GM12878 (cell line): ENCODE measurements around the gene STARD3. TPM values are rescaled to one million over a fixed set of nuclear protein-coding genes. Genes with fewer than 3 reads are reported as not detected.

Experiments used
- ATAC-seq: fragments of 200-7000 bp; cut with Tn5 transposase; 3 replicates; pipeline ENCODE4 v1.9.1; 2020; ENCODE audit warnings: mild to moderate bottlenecking, moderate library complexity
- BruUV-seq: library from RNA; stranded (reverse); fragments of 400-500 nt; replicated peaks from 2 replicates; lab custom pipeline; 2021; lab: Mats Ljungman, UMichigan
- CTCF ChIA-PET: fragments of 300-600 bp; sonication (Branson Sonifier 250); formaldehyde crosslinking; extraction: SDS; loops from one replicate; lab custom pipeline; 2021; ENCODE audit warnings: inconsistent platforms; lab: Yijun Ruan, JAX
- POLR2A ChIA-PET: fragments of 350-600 bp; formaldehyde crosslinking; extraction: SDS; loops from one replicate; lab custom pipeline; 2021; ENCODE audit warnings: inconsistent platforms; lab: Charles Lee
- RAD21 ChIA-PET: fragments of 300-600 bp; sonication (Branson Sonifier 250); formaldehyde crosslinking; loops from one replicate; lab custom pipeline; 2023; ENCODE audit warnings: antibody characterized with exemption; ENCODE audit not compliant: unreplicated experiment; lab: Charles Lee
- SMC1A ChIA-PET: fragments of 300-600 bp; sonication (Branson Sonifier 250); formaldehyde crosslinking; loops from one replicate; lab custom pipeline; 2023; ENCODE audit not compliant: unreplicated experiment, uncharacterized antibody; lab: Charles Lee
- DNase-seq: peaks from one replicate; pipeline ENCODE4 v3.0.0-alpha.2; 2011; ENCODE audit warnings: low read depth, low spot score
- FAIRE-seq: peaks from 3 replicates; lab custom pipeline; 2011; peaks lifted over from hg19 to GRCh38; lab: Jason Lieb, UNC
- H2AFZ ChIP-seq: 2 replicates; pipeline ENCODE4 v1.6.0; 2011; ENCODE audit warnings: low read depth, low read length, control low read depth; ENCODE audit not compliant: control insufficient read depth
- H3K27ac ChIP-seq: 2 replicates; pipeline ENCODE4 v1.5.1; 2011; ENCODE audit warnings: control low read depth; ENCODE audit not compliant: control insufficient read depth, insufficient read depth
- H3K27me3 ChIP-seq, 2 experiments: replicated peaks in 1 of 2; 2 replicates each; pipeline versions ENCODE4 v1.6.0 to v1.6.1; 2011; ENCODE audit warnings: low read length in 1 of 2; ENCODE audit not compliant: control insufficient read depth in 2 of 2, insufficient read depth in 2 of 2
- H3K36me3 ChIP-seq, 2 experiments: 2 replicates each; pipeline ENCODE4 v1.5.1; 2011; ENCODE audit warnings: low read length in 1 of 2; ENCODE audit not compliant: control insufficient read depth in 2 of 2, insufficient read depth in 2 of 2
- H3K4me1 ChIP-seq: 2 replicates; pipeline ENCODE4 v1.6.1; 2011; ENCODE audit warnings: mild to moderate bottlenecking, low read length, moderate library complexity, mixed read lengths; ENCODE audit not compliant: control insufficient read depth, insufficient read depth
- H3K4me2 ChIP-seq: 2 replicates; pipeline ENCODE4 v1.6.0; 2011; ENCODE audit warnings: control low read depth; ENCODE audit not compliant: control insufficient read depth, insufficient read depth
- H3K4me3 ChIP-seq: fragments of 200-600 bp; sonication (generic); 2 replicates; pipeline ENCODE4 v1.5.1; 2016
- H3K79me2 ChIP-seq: 2 replicates; pipeline ENCODE4 v1.6.0; 2011; ENCODE audit warnings: low read length; ENCODE audit not compliant: control insufficient read depth, insufficient read depth
- H3K9ac ChIP-seq: 2 replicates; pipeline ENCODE4 v1.8.0; 2011; ENCODE audit warnings: low read length, control low read depth, mixed read lengths; ENCODE audit not compliant: control insufficient read depth, insufficient read depth
- H3K9me3 ChIP-seq: replicated peaks from 3 replicates; pipeline ENCODE4 v1.5.1; 2011; ENCODE audit warnings: mild to moderate bottlenecking, low read length; ENCODE audit not compliant: control insufficient read depth, insufficient read depth
- H4K20me1 ChIP-seq: 2 replicates; pipeline ENCODE4 v1.6.0; 2011; ENCODE audit not compliant: control insufficient read depth, insufficient read depth
- CHD4 ChIP-seq: fragments of 200-600 bp; sonication (generic); IDR thresholded peaks from 2 replicates; pipeline ENCODE4 v1.6.1; 2016; ENCODE audit warnings: mild to moderate bottlenecking
- EP300 ChIP-seq, 2 experiments: fragments of 150-350 bp in 1 of 2; IDR thresholded peaks; 2 replicates each; pipeline ENCODE4 v1.6.1; 2011 to 2012; ENCODE audit warnings: low read depth in 2 of 2, low read length in 2 of 2, borderline replicate concordance in 1 of 2, improper control_type of control experiment in 1 of 2, inconsistent platforms in 1 of 2; ENCODE audit not compliant: control insufficient read depth in 1 of 2
- HDAC2 ChIP-seq: fragments of 200-600 bp; sonication (generic); IDR thresholded peaks from 2 replicates; pipeline ENCODE4 v1.6.1; 2017
- POLR2AphosphoS2 ChIP-seq: IDR thresholded peaks from 2 replicates; pipeline ENCODE4 v1.6.1; 2011; ENCODE audit warnings: low read depth, mild to moderate bottlenecking, low read length, improper control_type of control experiment, moderate library complexity
- POU2F2 ChIP-seq: IDR thresholded peaks from 3 replicates; pipeline ENCODE4 v1.6.1; 2011; ENCODE audit warnings: low read depth, mild to moderate bottlenecking, low read length, borderline replicate concordance
- RB1 ChIP-seq: fragments of 450-650 bp; formaldehyde crosslinking; IDR thresholded peaks from 2 replicates; pipeline ENCODE4 v1.6.1; 2017; ENCODE audit warnings: mild to moderate bottlenecking, borderline replicate concordance
- SMARCA5 ChIP-seq: fragments of 450-650 bp; IDR thresholded peaks from 2 replicates; pipeline ENCODE4 v1.6.1; 2017; ENCODE audit warnings: mild to moderate bottlenecking
- YY1 ChIP-seq: IDR thresholded peaks from 2 replicates; pipeline ENCODE4 v1.6.1; 2011; ENCODE audit warnings: low read depth, mild to moderate bottlenecking, low read length
- ZNF622 ChIP-seq: fragments of 450-650 bp; IDR thresholded peaks from 2 replicates; pipeline ENCODE4 v1.6.1; 2017; ENCODE audit warnings: mild to moderate bottlenecking, inconsistent platforms
- WGBS: methylation state at CpG from one replicate; pipeline ENCODE4 v1.1.6; 2016; ENCODE audit warnings: low lambda C conversion rate; ENCODE audit not compliant: insufficient replicate concordance, insufficient coverage; ENCODE audit errors: missing lambda C conversion rate; 5-methylcytosine and 5-hydroxymethylcytosine counted together
- in situ Hi-C: fragments of 300-500 bp; cut with MboI; formaldehyde crosslinking; loops from 9 replicates; pipeline ENCODE4 v1.14.3; 2018; ENCODE audit warnings: mixed read lengths
- intact Hi-C: fragments of 100-400 bp; cut with micrococcal nuclease; formaldehyde crosslinking; loops from one replicate; pipeline ENCODE4 v1.14.2; 2022; ENCODE audit not compliant: unreplicated experiment
- polyA plus RNA-seq, 11 experiments: library from polyadenylated mRNA; depleted of rRNA in 4 of 11; unstranded in 6 of 11; stranded (reverse) in 5 of 11; fragments of >200 nt; fragmentation: Nextera tagmentation in 4 of 11; fragmentation: Illumina TruSeq in 1 of 11; extraction: Ambion mirVana in 4 of 11; extraction: Trizol in 1 of 11; gene quantifications; 1 replicate in 1 of 11; 2 replicates in 10 of 11; pipeline versions ENCODE4 v1.2.1 to v1.2.3, GENCODE V29; 2011 to 2016; ENCODE audit warnings: inconsistent platforms in 2 of 11, missing spikeins in 2 of 11, low read depth in 1 of 11
- total RNA-seq, 4 experiments: library from RNA; depleted of rRNA in 3 of 4; stranded (reverse); fragments of >200 nt in 3 of 4; fragmentation: Illumina TruSeq in 1 of 4; extraction: Trizol in 1 of 4; gene quantifications; 2 replicates each; pipeline versions ENCODE4 v1.2.1 to v1.2.3, GENCODE V29; 2013 to 2021
- TF ChIP-seq, protein P1 (sequence below): IDR thresholded peaks from 2 replicates; pipeline ENCODE4 v1.6.1; 2011; ENCODE audit warnings: mild to moderate bottlenecking, low read depth, low read length, moderate library complexity; ENCODE audit not compliant: insufficient replicate concordance
- TF ChIP-seq, protein P2 (sequence below): IDR thresholded peaks from 2 replicates; pipeline ENCODE4 v1.6.1; 2012; ENCODE audit warnings: low read depth, low read length, improper control_type of control experiment
- TF ChIP-seq, protein P3 (sequence below): IDR thresholded peaks from 2 replicates; pipeline ENCODE4 v1.6.1; 2012; ENCODE audit warnings: low read depth, low read length, improper control_type of control experiment
- TF ChIP-seq, protein P4 (sequence below): fragments of 450-650 bp; formaldehyde crosslinking; IDR thresholded peaks from 2 replicates; pipeline ENCODE4 v1.4.0; 2022; ENCODE audit warnings: mild to moderate bottlenecking, moderate library complexity
- TF ChIP-seq, protein P5 (sequence below): IDR thresholded peaks from 2 replicates; pipeline ENCODE4 v1.6.1; 2012; ENCODE audit warnings: low read length, inconsistent platforms
- TF ChIP-seq, protein P6 (sequence below): fragments of 450-650 bp; IDR thresholded peaks from 2 replicates; pipeline ENCODE4 v1.6.1; 2016; ENCODE audit warnings: mild to moderate bottlenecking

STARD3 gene
- total and polyA plus RNA-seq, 10 of the 15 experiments (the other 5 are each of a cell fraction or from before 2014, with no cell fraction given), result 0.08 to 62.7 (median 27.5) TPM

DNA sequence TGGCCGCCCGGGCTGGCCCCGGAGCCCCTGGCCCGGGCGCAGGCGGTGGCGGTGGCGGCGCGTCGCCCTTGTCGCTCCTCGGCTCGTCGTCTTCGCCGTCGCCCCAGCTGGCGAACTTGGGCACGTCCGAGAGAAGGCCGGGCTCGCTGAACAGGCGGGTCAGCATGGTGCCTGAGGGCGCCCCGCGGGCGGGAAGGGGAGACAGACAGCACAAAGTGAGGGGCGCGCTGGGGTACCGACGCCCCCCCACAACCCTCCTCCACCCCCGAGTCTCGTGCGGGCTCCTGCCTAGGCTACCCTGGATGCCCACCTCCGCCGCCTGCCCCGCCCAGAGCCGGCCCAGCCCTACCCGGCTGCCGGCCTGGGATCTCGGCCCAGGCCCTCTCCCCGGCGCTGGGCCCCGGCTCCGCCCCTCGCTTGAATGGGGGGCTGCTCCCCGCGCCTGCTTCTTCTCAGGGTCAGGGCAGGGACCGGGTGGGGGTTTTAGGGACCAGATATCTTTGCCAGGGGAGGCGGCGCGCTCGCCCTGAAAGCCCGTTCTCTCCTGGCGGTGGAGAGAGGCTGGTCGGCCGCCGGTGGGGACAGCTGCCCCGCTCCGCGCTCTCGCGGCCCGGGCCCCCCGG, 30.4 kb upstream of the STARD3 start:
- H4K20me1 ChIP-seq, result no peaks in the 10 kb centered on the region
- DNase-seq (no peak), FAIRE-seq (no peak), ATAC-seq (no peak)
- ChIA-PET SMC1A (no interaction called here), POLR2A (no interaction called here), RAD21 (no interaction called here), CTCF (no interaction called here)
- TF ChIP-seq, protein P1, sequence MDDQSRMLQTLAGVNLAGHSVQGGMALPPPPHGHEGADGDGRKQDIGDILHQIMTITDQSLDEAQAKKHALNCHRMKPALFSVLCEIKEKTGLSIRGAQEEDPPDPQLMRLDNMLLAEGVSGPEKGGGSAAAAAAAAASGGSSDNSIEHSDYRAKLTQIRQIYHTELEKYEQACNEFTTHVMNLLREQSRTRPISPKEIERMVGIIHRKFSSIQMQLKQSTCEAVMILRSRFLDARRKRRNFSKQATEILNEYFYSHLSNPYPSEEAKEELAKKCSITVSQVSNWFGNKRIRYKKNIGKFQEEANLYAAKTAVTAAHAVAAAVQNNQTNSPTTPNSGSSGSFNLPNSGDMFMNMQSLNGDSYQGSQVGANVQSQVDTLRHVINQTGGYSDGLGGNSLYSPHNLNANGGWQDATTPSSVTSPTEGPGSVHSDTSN, result no peak
- TF ChIP-seq, protein P2, sequence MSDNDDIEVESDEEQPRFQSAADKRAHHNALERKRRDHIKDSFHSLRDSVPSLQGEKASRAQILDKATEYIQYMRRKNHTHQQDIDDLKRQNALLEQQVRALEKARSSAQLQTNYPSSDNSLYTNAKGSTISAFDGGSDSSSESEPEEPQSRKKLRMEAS, result no peak
- TF ChIP-seq, protein P3, sequence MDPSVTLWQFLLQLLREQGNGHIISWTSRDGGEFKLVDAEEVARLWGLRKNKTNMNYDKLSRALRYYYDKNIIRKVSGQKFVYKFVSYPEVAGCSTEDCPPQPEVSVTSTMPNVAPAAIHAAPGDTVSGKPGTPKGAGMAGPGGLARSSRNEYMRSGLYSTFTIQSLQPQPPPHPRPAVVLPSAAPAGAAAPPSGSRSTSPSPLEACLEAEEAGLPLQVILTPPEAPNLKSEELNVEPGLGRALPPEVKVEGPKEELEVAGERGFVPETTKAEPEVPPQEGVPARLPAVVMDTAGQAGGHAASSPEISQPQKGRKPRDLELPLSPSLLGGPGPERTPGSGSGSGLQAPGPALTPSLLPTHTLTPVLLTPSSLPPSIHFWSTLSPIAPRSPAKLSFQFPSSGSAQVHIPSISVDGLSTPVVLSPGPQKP, result no peak
- TF ChIP-seq SMARCA5 (no peak), RB1 (no peak), POU2F2 (no peak), ZNF622 (no peak), YY1 (no peak), CHD4 (no peak), HDAC2 (no peak), EP300 (IDR thresholded peaks at IDR 0.05; ENCODE audit: borderline replicate concordance in 1 of 2, control insufficient read depth in 1 of 2, low read depth in 2 of 2, low read length in 2 of 2) (no peak), POLR2AphosphoS2 (no peak)
- TF ChIP-seq, protein P4, sequence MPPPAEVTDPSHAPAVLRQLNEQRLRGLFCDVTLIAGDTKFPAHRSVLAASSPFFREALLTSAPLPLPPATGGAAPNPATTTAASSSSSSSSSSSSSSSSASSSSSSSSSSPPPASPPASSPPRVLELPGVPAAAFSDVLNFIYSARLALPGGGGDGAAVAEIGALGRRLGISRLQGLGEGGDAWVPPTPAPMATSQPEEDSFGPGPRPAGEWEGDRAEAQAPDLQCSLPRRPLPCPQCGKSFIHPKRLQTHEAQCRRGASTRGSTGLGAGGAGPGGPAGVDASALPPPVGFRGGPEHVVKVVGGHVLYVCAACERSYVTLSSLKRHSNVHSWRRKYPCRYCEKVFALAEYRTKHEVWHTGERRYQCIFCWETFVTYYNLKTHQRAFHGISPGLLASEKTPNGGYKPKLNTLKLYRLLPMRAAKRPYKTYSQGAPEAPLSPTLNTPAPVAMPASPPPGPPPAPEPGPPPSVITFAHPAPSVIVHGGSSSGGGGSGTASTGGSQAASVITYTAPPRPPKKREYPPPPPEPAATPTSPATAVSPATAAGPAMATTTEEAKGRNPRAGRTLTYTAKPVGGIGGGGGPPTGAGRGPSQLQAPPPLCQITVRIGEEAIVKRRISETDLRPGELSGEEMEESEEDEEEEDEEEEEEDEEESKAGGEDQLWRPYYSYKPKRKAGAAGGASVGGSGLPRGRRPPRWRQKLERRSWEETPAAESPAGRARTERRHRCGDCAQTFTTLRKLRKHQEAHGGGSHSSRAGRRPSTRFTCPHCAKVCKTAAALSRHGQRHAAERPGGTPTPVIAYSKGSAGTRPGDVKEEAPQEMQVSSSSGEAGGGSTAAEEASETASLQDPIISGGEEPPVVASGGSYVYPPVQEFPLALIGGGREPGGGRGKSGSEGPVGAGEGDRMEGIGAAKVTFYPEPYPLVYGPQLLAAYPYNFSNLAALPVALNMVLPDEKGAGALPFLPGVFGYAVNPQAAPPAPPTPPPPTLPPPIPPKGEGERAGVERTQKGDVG (CRISPR knock-in tag), result no peak
- TF ChIP-seq, protein P5, sequence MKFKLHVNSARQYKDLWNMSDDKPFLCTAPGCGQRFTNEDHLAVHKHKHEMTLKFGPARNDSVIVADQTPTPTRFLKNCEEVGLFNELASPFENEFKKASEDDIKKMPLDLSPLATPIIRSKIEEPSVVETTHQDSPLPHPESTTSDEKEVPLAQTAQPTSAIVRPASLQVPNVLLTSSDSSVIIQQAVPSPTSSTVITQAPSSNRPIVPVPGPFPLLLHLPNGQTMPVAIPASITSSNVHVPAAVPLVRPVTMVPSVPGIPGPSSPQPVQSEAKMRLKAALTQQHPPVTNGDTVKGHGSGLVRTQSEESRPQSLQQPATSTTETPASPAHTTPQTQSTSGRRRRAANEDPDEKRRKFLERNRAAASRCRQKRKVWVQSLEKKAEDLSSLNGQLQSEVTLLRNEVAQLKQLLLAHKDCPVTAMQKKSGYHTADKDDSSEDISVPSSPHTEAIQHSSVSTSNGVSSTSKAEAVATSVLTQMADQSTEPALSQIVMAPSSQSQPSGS, result no peak
- TF ChIP-seq, protein P6, sequence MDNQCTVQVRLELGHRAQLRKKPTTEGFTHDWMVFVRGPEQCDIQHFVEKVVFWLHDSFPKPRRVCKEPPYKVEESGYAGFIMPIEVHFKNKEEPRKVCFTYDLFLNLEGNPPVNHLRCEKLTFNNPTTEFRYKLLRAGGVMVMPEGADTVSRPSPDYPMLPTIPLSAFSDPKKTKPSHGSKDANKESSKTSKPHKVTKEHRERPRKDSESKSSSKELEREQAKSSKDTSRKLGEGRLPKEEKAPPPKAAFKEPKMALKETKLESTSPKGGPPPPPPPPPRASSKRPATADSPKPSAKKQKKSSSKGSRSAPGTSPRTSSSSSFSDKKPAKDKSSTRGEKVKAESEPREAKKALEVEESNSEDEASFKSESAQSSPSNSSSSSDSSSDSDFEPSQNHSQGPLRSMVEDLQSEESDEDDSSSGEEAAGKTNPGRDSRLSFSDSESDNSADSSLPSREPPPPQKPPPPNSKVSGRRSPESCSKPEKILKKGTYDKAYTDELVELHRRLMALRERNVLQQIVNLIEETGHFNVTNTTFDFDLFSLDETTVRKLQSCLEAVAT, result no peak
- BruUV-seq, result no TSS peak
- in situ Hi-C loops (no loop called here), intact Hi-C loops (no loop called here)
- no peaks in the 10 kb centered on the region for H3K9me3 ChIP-seq
- no peak overlapping the region for H3K4me3 ChIP-seq
- no peak overlapping the region for H3K27ac ChIP-seq
- H3K36me3 ChIP-seq, result no peaks in the 10 kb centered on the region
- peaks cover 6% of the 10 kb centered on the region; the same call in 1 of the 2 replicates for H3K4me1 ChIP-seq
- H3K9ac ChIP-seq, result no peak overlapping the region
- peaks cover 25 to 33% of the 10 kb centered on the region in 2 experiments for H3K27me3 ChIP-seq
- H3K79me2 ChIP-seq, result no peaks in the 10 kb centered on the region
- no peak overlapping the region for H3K4me2 ChIP-seq
- no peak overlapping the region for H2AFZ ChIP-seq
- WGBS, result 6% methylated on average over 50 of the region's 66 CpGs
